MM.1S (cell line): ENCODE measurements around the gene KLHL3.

ENCODE experiments used
- DNase-seq: peaks from one replicate; pipeline ENCODE4 v3.0.0-alpha.2; 2015
- H2AFZ ChIP-seq: fragments of 300-600 bp; sonication (generic); 2 replicates; pipeline ENCODE4 v1.6.0; 2016; ENCODE audit warnings: antibody characterized with exemption, low read length
- H3F3A ChIP-seq: fragments of 300-600 bp; sonication (generic); 2 replicates; pipeline ENCODE4 v1.6.1; 2016; ENCODE audit warnings: mild to moderate bottlenecking, antibody characterized with exemption, low read length, moderate library complexity, mixed read lengths; ENCODE audit not compliant: insufficient read depth
- H3K27ac ChIP-seq: fragments of 300-600 bp; sonication (generic); 2 replicates; pipeline ENCODE4 v1.5.1; 2016; ENCODE audit warnings: mild to moderate bottlenecking, low read length
- H3K27me3 ChIP-seq: fragments of 300-600 bp; sonication (generic); replicated peaks from 2 replicates; pipeline ENCODE4 v1.6.0; 2016; ENCODE audit warnings: low read length; ENCODE audit not compliant: insufficient read depth
- H3K36me3 ChIP-seq: fragments of 300-600 bp; sonication (generic); replicated peaks from 2 replicates; pipeline ENCODE4 v1.6.1; 2016; ENCODE audit warnings: mild to moderate bottlenecking, low read length, mixed read lengths; ENCODE audit not compliant: insufficient read depth
- H3K4me1 ChIP-seq: fragments of 300-600 bp; sonication (generic); 2 replicates; pipeline ENCODE4 v1.6.1; 2016; ENCODE audit warnings: low read length, mixed read lengths
- H3K4me2 ChIP-seq: fragments of 300-600 bp; sonication (generic); 2 replicates; pipeline ENCODE4 v1.6.0; 2016; ENCODE audit warnings: low read depth, low read length
- H3K4me3 ChIP-seq: fragments of 300-600 bp; sonication (generic); 2 replicates; pipeline ENCODE4 v1.5.1; 2016; ENCODE audit warnings: low read length, mixed read lengths
- H3K79me2 ChIP-seq: fragments of 300-600 bp; sonication (generic); 2 replicates; pipeline ENCODE4 v1.6.1; 2016; ENCODE audit warnings: mixed run types, low read length, mixed read lengths
- H3K9ac ChIP-seq: fragments of 300-600 bp; sonication (generic); 2 replicates; pipeline ENCODE4 v1.6.1; 2016; ENCODE audit warnings: low read length, mixed read lengths
- H3K9me2 ChIP-seq: fragments of 300-600 bp; sonication (generic); replicated peaks from 2 replicates; pipeline ENCODE4 v1.6.1; 2016; ENCODE audit warnings: mild to moderate bottlenecking, low read length, mixed read lengths; ENCODE audit not compliant: insufficient read depth
- H3K9me3 ChIP-seq: fragments of 300-600 bp; sonication (generic); replicated peaks from 2 replicates; pipeline ENCODE4 v1.6.1; 2016; ENCODE audit warnings: mild to moderate bottlenecking, low read length, mixed read lengths; ENCODE audit not compliant: insufficient read depth
- H4K20me1 ChIP-seq: fragments of 300-600 bp; sonication (generic); 2 replicates; pipeline ENCODE4 v1.6.1; 2016; ENCODE audit warnings: mild to moderate bottlenecking, low read length, moderate library complexity, mixed read lengths; ENCODE audit not compliant: insufficient read depth
- CTCF ChIP-seq: fragments of 300-600 bp; sonication (generic); IDR thresholded peaks from 2 replicates; pipeline ENCODE4 v1.5.1; 2016; ENCODE audit warnings: antibody characterized with exemption, low read length, mixed read lengths
- EZH2 ChIP-seq: fragments of 300-600 bp; sonication (generic); optimal IDR thresholded peaks from 2 replicates; pipeline ENCODE3; 2017; ENCODE audit warnings: low read depth, mild to moderate bottlenecking, antibody characterized with exemption, low read length, mixed read lengths
- EZH2phosphoT487 ChIP-seq: fragments of 300-600 bp; sonication (generic); IDR thresholded peaks from 2 replicates; pipeline ENCODE4 v1.6.1; 2018; ENCODE audit warnings: antibody characterized with exemption, low read length

Gene KLHL3

DNA sequence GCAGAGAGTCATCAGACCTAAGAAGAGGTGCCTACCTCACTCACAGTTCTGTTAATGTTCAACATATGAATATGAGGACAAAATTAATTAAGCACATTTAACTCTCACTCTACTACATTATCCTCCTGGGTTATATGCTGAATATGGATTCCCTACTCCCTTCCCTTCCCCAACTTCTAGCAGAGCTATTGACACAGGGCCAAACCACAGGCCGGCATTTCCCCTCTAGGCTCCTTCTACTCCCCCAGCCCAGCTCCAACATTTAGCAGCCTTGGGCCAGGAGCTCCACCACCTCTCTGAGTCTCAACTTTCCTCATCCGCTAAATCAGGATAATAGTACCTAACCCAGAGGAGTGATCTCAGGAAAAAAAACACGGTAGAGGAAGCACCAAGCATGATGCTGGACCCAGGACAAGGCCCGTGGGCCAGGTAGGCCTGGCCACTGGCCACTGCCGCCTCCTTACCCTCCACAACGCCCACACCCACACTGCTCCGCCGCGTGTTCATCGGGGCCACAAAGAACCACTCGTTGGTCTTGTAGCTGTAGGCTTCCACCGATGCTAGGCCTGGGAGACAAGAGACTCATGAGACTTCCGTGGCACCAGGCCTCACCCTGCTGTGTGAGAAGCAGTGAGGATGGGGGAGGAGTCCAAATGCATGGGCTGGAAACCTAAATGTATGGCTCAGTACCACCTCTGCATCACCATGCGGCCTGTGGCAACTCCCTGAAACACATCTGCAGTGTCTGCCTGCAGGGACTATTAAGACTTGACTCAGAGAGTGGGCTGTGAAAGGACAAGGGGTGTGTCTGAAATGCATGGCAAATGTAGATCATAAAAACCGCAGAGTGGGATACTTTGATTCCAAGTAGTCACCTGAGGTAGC lies 98.8 kb downstream of the KLHL3 start:
- Histone ChIP-seq H3K9me2 (no peaks in the 10 kb centered on the region), H2AFZ (no peak overlapping the region), H3F3A (no peaks in the 10 kb centered on the region), H3K36me3 (no peaks in the 10 kb centered on the region), H3K9me3 (no peaks in the 10 kb centered on the region), H3K27ac (no peak overlapping the region), H3K79me2 (no peaks in the 10 kb centered on the region), H3K4me3 (no peak overlapping the region), H3K27me3 (no peaks in the 10 kb centered on the region), H4K20me1 (no peaks in the 10 kb centered on the region), H3K9ac (no peak overlapping the region), H3K4me2 (no peak overlapping the region), H3K4me1 (no peaks in the 10 kb centered on the region)
- TF ChIP-seq EZH2 = no peak
- no peak for DNase-seq

DNA sequence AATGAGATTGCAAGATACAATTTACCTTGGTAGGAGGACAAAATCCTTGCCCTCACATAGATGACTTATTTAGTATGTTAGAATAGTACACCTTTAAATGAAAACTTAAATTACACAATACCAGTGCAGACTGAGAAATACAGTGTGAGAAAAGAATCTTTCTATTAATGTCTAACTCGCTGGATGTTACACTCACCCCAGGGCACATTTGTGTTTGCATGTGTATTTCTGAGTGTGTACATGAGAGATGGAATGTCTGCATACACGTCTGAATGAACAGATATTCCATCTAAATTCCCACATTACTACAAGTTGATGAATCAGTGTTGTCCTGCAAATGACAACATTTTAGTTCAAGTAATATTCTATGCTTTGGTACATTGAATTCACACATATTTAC lies 99.8 kb downstream of the KLHL3 start:
- Histone ChIP-seq H3K4me2 (no peak overlapping the region), H3K9ac (no peak overlapping the region), H3K79me2 (no peaks in the 10 kb centered on the region), H3K9me3 (no peaks in the 10 kb centered on the region), H3K36me3 (no peaks in the 10 kb centered on the region), H3K4me1 (no peaks in the 10 kb centered on the region), H4K20me1 (no peaks in the 10 kb centered on the region), H3F3A (no peaks in the 10 kb centered on the region), H3K27ac (no peak overlapping the region), H3K4me3 (no peak overlapping the region), H3K27me3 (no peaks in the 10 kb centered on the region), H2AFZ (no peak overlapping the region), H3K9me2 (no peaks in the 10 kb centered on the region)
- DNase-seq = no peak
- no peak for TF ChIP-seq EZH2
- TF ChIP-seq EZH2phosphoT487 = no peak
- TF ChIP-seq CTCF = no peak

- H3F3A ChIP-seq = no peaks in the 10 kb centered on the region
- no peaks in the 10 kb centered on the region for H4K20me1 ChIP-seq
- H3K27me3 ChIP-seq = no peaks in the 10 kb centered on the region
- no peaks in the 10 kb centered on the region for H3K9me3 ChIP-seq
- no peak overlapping the region for H2AFZ ChIP-seq
- H3K9ac ChIP-seq = no peak overlapping the region
- H3K79me2 ChIP-seq = no peaks in the 10 kb centered on the region
- no peak overlapping the region for H3K4me2 ChIP-seq
- H3K4me3 ChIP-seq = no peak overlapping the region
- no peak for DNase-seq
- no peak overlapping the region for H3K27ac ChIP-seq
- no peaks in the 10 kb centered on the region for H3K9me2 ChIP-seq
- H3K36me3 ChIP-seq = no peaks in the 10 kb centered on the region
- TF ChIP-seq CTCF (no peak), EZH2 (no peak), EZH2phosphoT487 (no peak)
- H3K4me1 ChIP-seq = no peaks in the 10 kb centered on the region
These were observed 100.4 kb downstream of the KLHL3 start for GRCh38 chr5:137635521-137635921.

GRCh38 chr5:137633896-137634295 lies 102.0 kb downstream of the KLHL3 start:
- Histone ChIP-seq H3K79me2 (no peaks in the 10 kb centered on the region), H3K4me1 (no peaks in the 10 kb centered on the region), H3K36me3 (no peaks in the 10 kb centered on the region), H3K27me3 (no peaks in the 10 kb centered on the region), H3F3A (no peaks in the 10 kb centered on the region), H3K9ac (no peak overlapping the region), H3K4me3 (no peak overlapping the region), H3K4me2 (no peak overlapping the region), H3K9me3 (no peaks in the 10 kb centered on the region), H3K27ac (no peak overlapping the region), H3K9me2 (no peaks in the 10 kb centered on the region), H4K20me1 (no peaks in the 10 kb centered on the region), H2AFZ (no peak overlapping the region)
- no peak for TF ChIP-seq CTCF
- no peak for TF ChIP-seq EZH2phosphoT487
- no peak for DNase-seq
